ENCODE measurements around the gene KCNQ2.

KCNQ2 gene

DNA sequence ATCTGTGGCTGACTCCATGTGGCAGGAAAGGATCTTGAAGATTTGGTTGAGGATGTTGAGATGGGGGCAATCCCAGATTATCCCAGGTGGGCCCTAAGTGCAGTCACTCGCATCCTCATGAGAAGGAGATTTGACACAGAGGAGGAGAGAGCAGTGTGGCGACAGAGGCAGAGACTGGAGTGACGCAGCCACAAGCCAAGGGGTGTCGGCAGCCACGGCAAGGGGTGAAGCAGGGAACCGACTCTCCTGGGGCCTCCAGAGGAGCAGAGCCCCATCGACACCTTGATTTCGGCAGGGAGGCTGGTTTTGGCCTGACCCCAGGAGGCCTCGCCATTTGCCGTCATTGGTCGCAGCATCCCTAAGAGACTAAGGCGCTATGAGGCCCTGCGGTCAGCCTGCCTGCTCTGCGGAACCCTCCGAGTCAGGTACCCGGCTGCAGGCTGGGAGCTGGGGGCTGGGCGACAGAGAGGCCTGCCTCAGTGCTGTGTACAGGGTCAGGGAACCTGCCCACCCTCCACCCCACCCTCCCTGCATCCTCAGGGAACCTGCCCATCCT lies 13.9 kb upstream of the KCNQ2 start:
- Histone ChIP-seq H4K20me1 (ENCODE audit: insufficient read depth, low read length) (no peaks in the 10 kb centered on the region), H3K27ac (ENCODE audit: low read depth, low read length, poor library complexity, severe bottlenecking) (no peak overlapping the region), H3K36me3 (ENCODE audit: insufficient read depth, low read length) (no peaks in the 10 kb centered on the region), H3K9ac (ENCODE audit: low read length) (no peak overlapping the region), H3K4me2 (ENCODE audit: low read length) (no peak overlapping the region), H3K9me3 (ENCODE audit: low read length) (no peaks in the 10 kb centered on the region), H3K4me1 (ENCODE audit: insufficient read depth, low read length, severe bottlenecking) (no peaks in the 10 kb centered on the region), H3K79me2 (ENCODE audit: insufficient read depth, low read length) (no peaks in the 10 kb centered on the region), H3K27me3 (ENCODE audit: insufficient read depth, low read length) (0 out of 2 replicates have a peak, but pooled peaks cover 2% of the 10 kb centered on the region), H2AFZ (ENCODE audit: low read length) (no peak overlapping the region), H3K4me3 (ENCODE audit: low read depth, low read length, poor library complexity, severe bottlenecking) (no peak overlapping the region), H3F3A (ENCODE audit: insufficient read depth, low read length) (no peaks in the 10 kb centered on the region), H3K9me2 (ENCODE audit: low read depth, low read length) (no peaks in the 10 kb centered on the region)
- TF ChIP-seq, protein P1, sequence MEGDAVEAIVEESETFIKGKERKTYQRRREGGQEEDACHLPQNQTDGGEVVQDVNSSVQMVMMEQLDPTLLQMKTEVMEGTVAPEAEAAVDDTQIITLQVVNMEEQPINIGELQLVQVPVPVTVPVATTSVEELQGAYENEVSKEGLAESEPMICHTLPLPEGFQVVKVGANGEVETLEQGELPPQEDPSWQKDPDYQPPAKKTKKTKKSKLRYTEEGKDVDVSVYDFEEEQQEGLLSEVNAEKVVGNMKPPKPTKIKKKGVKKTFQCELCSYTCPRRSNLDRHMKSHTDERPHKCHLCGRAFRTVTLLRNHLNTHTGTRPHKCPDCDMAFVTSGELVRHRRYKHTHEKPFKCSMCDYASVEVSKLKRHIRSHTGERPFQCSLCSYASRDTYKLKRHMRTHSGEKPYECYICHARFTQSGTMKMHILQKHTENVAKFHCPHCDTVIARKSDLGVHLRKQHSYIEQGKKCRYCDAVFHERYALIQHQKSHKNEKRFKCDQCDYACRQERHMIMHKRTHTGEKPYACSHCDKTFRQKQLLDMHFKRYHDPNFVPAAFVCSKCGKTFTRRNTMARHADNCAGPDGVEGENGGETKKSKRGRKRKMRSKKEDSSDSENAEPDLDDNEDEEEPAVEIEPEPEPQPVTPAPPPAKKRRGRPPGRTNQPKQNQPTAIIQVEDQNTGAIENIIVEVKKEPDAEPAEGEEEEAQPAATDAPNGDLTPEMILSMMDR (IDR thresholded peaks at IDR 0.05; ENCODE audit: low read length), result no peak
- no peak for TF ChIP-seq EZH2 (IDR thresholded peaks at IDR 0.05; ENCODE audit: borderline replicate concordance, low read length)

DNA sequence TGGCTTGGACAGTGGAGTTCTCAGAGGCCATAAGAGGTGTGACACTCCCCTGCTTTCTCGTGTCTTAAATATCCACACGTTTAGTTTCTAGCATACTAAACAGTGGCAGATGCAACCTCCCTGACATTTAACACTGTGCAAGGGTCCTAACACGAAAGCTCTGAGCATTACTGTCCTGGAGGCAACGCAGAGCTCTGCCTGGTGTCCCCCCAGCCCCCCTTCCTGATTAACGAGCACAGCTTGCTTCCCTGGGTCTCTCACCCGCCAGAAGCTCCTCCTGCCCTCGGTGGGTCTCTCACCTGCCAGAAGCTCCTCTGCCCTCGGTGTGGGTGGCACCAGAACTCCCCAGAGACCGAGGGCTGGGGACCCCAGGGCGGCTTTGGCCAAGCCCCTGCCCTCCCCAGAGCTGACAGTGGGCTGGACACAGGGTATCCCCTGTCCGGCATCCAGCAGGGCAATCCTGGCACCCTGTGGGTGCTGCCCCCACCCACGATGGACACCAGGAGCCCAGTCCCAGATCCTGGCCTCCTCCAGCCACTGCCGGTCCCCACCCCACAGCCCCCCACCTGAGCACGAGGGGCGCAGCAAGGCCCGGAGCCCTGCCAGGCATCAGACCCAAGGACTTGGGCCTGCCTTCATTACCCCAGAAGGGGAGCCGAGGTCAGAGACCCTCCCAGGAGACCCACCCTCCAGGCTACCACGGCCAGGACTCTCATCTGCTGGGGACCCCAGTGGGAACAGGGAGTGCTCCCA lies 12.4 kb upstream of the KCNQ2 start:
- H3K9ac ChIP-seq (ENCODE audit: low read length), result no peak overlapping the region
- no peaks in the 10 kb centered on the region for H3K4me1 ChIP-seq (ENCODE audit: insufficient read depth, low read length, severe bottlenecking)
- no peaks in the 10 kb centered on the region for H3K36me3 ChIP-seq (ENCODE audit: insufficient read depth, low read length)
- TF ChIP-seq, protein P1 (IDR thresholded peaks at IDR 0.05; ENCODE audit: low read length), result no peak
- TF ChIP-seq EZH2 (IDR thresholded peaks at IDR 0.05; ENCODE audit: borderline replicate concordance, low read length), result no peak
- no peaks in the 10 kb centered on the region for H3F3A ChIP-seq (ENCODE audit: insufficient read depth, low read length)
- H3K9me3 ChIP-seq (ENCODE audit: low read length), result no peaks in the 10 kb centered on the region
- H3K4me2 ChIP-seq (ENCODE audit: low read length), result no peak overlapping the region
- no peak overlapping the region for H2AFZ ChIP-seq (ENCODE audit: low read length)
- no peak overlapping the region for H3K4me3 ChIP-seq (ENCODE audit: low read depth, low read length, poor library complexity, severe bottlenecking)
- H3K27me3 ChIP-seq (ENCODE audit: insufficient read depth, low read length), result 0 out of 2 replicates have a peak, but pooled peaks cover 3% of the 10 kb centered on the region
- H3K79me2 ChIP-seq (ENCODE audit: insufficient read depth, low read length), result no peaks in the 10 kb centered on the region
- no peaks in the 10 kb centered on the region for H3K9me2 ChIP-seq (ENCODE audit: low read depth, low read length)
- H3K27ac ChIP-seq (ENCODE audit: low read depth, low read length, poor library complexity, severe bottlenecking), result no peak overlapping the region
- no peaks in the 10 kb centered on the region for H4K20me1 ChIP-seq (ENCODE audit: insufficient read depth, low read length)

DNA sequence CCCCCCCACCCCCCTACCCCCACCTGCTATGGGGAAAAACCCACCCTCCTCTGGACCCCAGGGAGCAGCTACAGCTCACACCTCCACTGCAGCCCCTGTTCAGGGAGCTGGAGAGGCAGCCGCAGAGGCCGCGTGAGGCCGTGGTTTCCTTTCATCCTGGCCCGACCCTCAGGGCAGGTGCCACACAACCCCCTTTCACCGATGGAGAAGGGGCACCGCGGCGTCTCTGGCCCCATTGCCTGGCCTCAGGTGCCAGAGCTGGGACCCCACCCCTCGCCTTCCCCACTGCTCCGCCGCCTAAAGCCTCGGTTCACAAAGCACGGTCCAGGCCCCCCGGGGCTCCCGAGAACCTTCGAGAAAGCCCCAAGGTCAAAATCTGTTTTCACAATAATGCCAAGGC lies 11.8 kb upstream of the KCNQ2 start:
- no peak overlapping the region for H3K4me2 ChIP-seq (ENCODE audit: low read length)
- no peak overlapping the region for H3K27ac ChIP-seq (ENCODE audit: low read depth, low read length, poor library complexity, severe bottlenecking)
- H3K27me3 ChIP-seq (ENCODE audit: insufficient read depth, low read length), result 0 out of 2 replicates have a peak, but pooled peaks cover 3% of the 10 kb centered on the region
- no peaks in the 10 kb centered on the region for H3K4me1 ChIP-seq (ENCODE audit: insufficient read depth, low read length, severe bottlenecking)
- H3K9me2 ChIP-seq (ENCODE audit: low read depth, low read length), result no peaks in the 10 kb centered on the region
- no peak overlapping the region for H3K4me3 ChIP-seq (ENCODE audit: low read depth, low read length, poor library complexity, severe bottlenecking)
- no peak overlapping the region for H2AFZ ChIP-seq (ENCODE audit: low read length)
- no peak overlapping the region for H3K9ac ChIP-seq (ENCODE audit: low read length)
- H3F3A ChIP-seq (ENCODE audit: insufficient read depth, low read length), result no peaks in the 10 kb centered on the region
- TF ChIP-seq EZH2 (IDR thresholded peaks at IDR 0.05; ENCODE audit: borderline replicate concordance, low read length), result no peak
- TF ChIP-seq, protein P1 (IDR thresholded peaks at IDR 0.05; ENCODE audit: low read length), result no peak
- no peaks in the 10 kb centered on the region for H4K20me1 ChIP-seq (ENCODE audit: insufficient read depth, low read length)
- H3K79me2 ChIP-seq (ENCODE audit: insufficient read depth, low read length), result no peaks in the 10 kb centered on the region
- H3K36me3 ChIP-seq (ENCODE audit: insufficient read depth, low read length), result no peaks in the 10 kb centered on the region
- H3K9me3 ChIP-seq (ENCODE audit: low read length), result no peaks in the 10 kb centered on the region
